ENCODE results near the gene HLCS.

DNA sequence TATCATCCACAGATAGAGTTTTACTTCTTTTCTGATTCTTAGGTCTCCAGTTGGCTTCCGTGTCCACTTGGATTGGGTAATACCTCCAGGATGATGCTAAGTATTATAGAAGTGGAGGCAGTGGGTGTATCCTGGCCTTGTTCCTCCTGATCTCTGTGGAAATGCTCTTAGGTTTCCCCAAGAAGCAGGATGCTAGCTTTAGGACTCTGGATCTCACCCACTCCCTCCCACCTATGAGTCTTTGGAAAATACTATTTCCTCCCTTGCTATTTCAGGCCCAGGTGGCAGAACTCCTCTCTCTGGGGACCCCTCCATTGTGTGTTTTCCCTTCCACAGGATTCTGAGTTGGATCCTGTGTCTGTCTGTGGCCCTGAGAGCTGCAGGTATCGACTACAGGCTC is 180.9 kb downstream of the HLCS start:
- TF ChIP-seq, protein P1, sequence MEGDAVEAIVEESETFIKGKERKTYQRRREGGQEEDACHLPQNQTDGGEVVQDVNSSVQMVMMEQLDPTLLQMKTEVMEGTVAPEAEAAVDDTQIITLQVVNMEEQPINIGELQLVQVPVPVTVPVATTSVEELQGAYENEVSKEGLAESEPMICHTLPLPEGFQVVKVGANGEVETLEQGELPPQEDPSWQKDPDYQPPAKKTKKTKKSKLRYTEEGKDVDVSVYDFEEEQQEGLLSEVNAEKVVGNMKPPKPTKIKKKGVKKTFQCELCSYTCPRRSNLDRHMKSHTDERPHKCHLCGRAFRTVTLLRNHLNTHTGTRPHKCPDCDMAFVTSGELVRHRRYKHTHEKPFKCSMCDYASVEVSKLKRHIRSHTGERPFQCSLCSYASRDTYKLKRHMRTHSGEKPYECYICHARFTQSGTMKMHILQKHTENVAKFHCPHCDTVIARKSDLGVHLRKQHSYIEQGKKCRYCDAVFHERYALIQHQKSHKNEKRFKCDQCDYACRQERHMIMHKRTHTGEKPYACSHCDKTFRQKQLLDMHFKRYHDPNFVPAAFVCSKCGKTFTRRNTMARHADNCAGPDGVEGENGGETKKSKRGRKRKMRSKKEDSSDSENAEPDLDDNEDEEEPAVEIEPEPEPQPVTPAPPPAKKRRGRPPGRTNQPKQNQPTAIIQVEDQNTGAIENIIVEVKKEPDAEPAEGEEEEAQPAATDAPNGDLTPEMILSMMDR (IDR thresholded peaks at IDR 0.05; ENCODE audit: low read depth, low read length) = no peak
- no peak for TF ChIP-seq EZH2phosphoT487 (IDR thresholded peaks at IDR 0.05; ENCODE audit: low read depth)

All from OCI-LY3 (cell line).